Measurements from ENCODE around the gene CREB3L2.

CREB3L2 gene

GRCh38 chr7:137919987-137920386 is 81.9 kb downstream of the CREB3L2 start:
- Histone ChIP-seq H3K27ac (replicated peaks) (no peak overlapping the region), H3K27me3 (ENCODE audit: insufficient read depth, poor library complexity, severe bottlenecking) (no peaks in the 10 kb centered on the region), H3K4me3 (replicated peaks; ENCODE audit: insufficient read depth, low read length) (no peak overlapping the region)
- no peak for DNase-seq (ENCODE audit: low read depth in 1 of 2, low spot score in 1 of 2)
- no peak for TF ChIP-seq GABPA (IDR thresholded peaks at IDR 0.05; ENCODE audit: low read depth)

- TF ChIP-seq SPI1 (IDR thresholded peaks at IDR 0.05; ENCODE audit: borderline replicate concordance, low read depth) = no peak
- TF ChIP-seq REST (IDR thresholded peaks at IDR 0.05; ENCODE audit: insufficient replicate concordance, low read depth) = no peak
- TF ChIP-seq GABPA (IDR thresholded peaks at IDR 0.05; ENCODE audit: low read depth) = no peak
- no peak for TF ChIP-seq POLR2AphosphoS5 (IDR thresholded peaks at IDR 0.05; ENCODE audit: low read depth)
- no peak for TF ChIP-seq CTCF (IDR thresholded peaks at IDR 0.05; ENCODE audit: insufficient read depth, low read length)
- H3K4me3 ChIP-seq (replicated peaks; ENCODE audit: insufficient read depth, low read length) = no peak overlapping the region
- no peaks in the 10 kb centered on the region for H3K27me3 ChIP-seq (ENCODE audit: insufficient read depth, poor library complexity, severe bottlenecking)
- DNase-seq (ENCODE audit: low read depth in 1 of 2, low spot score in 1 of 2) = no peak
- H3K27ac ChIP-seq (replicated peaks) = no peak overlapping the region
Observed at GRCh38 chr7:137916980-137917645, 84.8 kb downstream of the CREB3L2 start.

GRCh38 chr7:137916564-137916963 is 85.3 kb downstream of the CREB3L2 start:
- Histone ChIP-seq H3K27me3 (ENCODE audit: insufficient read depth, poor library complexity, severe bottlenecking) (no peaks in the 10 kb centered on the region), H3K4me3 (replicated peaks; ENCODE audit: insufficient read depth, low read length) (no peak overlapping the region), H3K27ac (replicated peaks) (no peak overlapping the region)
- no peak for DNase-seq (ENCODE audit: low read depth in 1 of 2, low spot score in 1 of 2)
- TF ChIP-seq GABPA (IDR thresholded peaks at IDR 0.05; ENCODE audit: low read depth) (no peak), REST (IDR thresholded peaks at IDR 0.05; ENCODE audit: insufficient replicate concordance, low read depth) (no peak), SPI1 (IDR thresholded peaks at IDR 0.05; ENCODE audit: borderline replicate concordance, low read depth) (no peak), POLR2AphosphoS5 (IDR thresholded peaks at IDR 0.05; ENCODE audit: low read depth) (no peak), CTCF (IDR thresholded peaks at IDR 0.05; ENCODE audit: insufficient read depth, low read length) (no peak)

- Histone ChIP-seq H3K4me3 (replicated peaks; ENCODE audit: insufficient read depth, low read length) (no peak overlapping the region), H3K27ac (replicated peaks) (no peak overlapping the region), H3K27me3 (ENCODE audit: insufficient read depth, poor library complexity, severe bottlenecking) (no peaks in the 10 kb centered on the region)
- no peak for DNase-seq (ENCODE audit: low read depth in 1 of 2, low spot score in 1 of 2)
- TF ChIP-seq GABPA (IDR thresholded peaks at IDR 0.05; ENCODE audit: low read depth) (no peak), POLR2AphosphoS5 (IDR thresholded peaks at IDR 0.05; ENCODE audit: low read depth) (no peak), SPI1 (IDR thresholded peaks at IDR 0.05; ENCODE audit: borderline replicate concordance, low read depth) (no peak), CTCF (IDR thresholded peaks at IDR 0.05; ENCODE audit: insufficient read depth, low read length) (no peak), REST (IDR thresholded peaks at IDR 0.05; ENCODE audit: insufficient replicate concordance, low read depth) (no peak)
Observed at GRCh38 chr7:137915266-137915665, 86.6 kb downstream of the CREB3L2 start.

Measured in HL-60 (cell line).